8988T (cell line): ENCODE measurements around the gene HOTAIR.

ENCODE experiments used
- DNase-seq: peaks from one replicate; pipeline ENCODE4 v3.0.0; 2011

Gene HOTAIR

GRCh38 chr12:53939141-53940108 lies 35.3 kb downstream of the HOTAIR start:
- DNase-seq: no peak

- peak; percentile 92 for DNase-seq
Measured at GRCh38 chr12:53938326-53939140, 36.2 kb downstream of the HOTAIR start, which contains the start of gene HOXC13. HOXC13 (plus strand) TSS chr12:53938831; CDS start chr12:53938907, 76 bp downstream.

GRCh38 chr12:53937596-53938325 lies 37.0 kb downstream of the HOTAIR start:
- no peak for DNase-seq

GRCh38 chr12:53937099-53937498 lies 37.7 kb downstream of the HOTAIR start:
- DNase-seq: no peak

- DNase-seq: no peak
Measured at GRCh38 chr12:53935383-53936341, 39.1 kb downstream of the HOTAIR start.

- no peak for DNase-seq
Measured at GRCh38 chr12:53932915-53933314, 41.8 kb downstream of the HOTAIR start.

GRCh38 chr12:53931844-53932581 lies 42.7 kb downstream of the HOTAIR start:
- no peak for DNase-seq

- DNase-seq: no peak
Measured at GRCh38 chr12:53930591-53931255, 44.0 kb downstream of the HOTAIR start.

- DNase-seq: no peak
Measured at GRCh38 chr12:53929527-53929926, 45.2 kb downstream of the HOTAIR start.

GRCh38 chr12:53928054-53928835 lies 46.5 kb downstream of the HOTAIR start:
- DNase-seq: no peak

- no peak for DNase-seq
Measured at GRCh38 chr12:53927220-53928029, 47.3 kb downstream of the HOTAIR start.

- no peak for DNase-seq
Measured at GRCh38 chr12:53924521-53925405, 50.0 kb downstream of the HOTAIR start.

GRCh38 chr12:53916788-53917655 lies 57.7 kb downstream of the HOTAIR start:
- no peak for DNase-seq
